ENCODE measurements around the gene FOXL1. TPM values are rescaled to one million over a fixed set of nuclear protein-coding genes. Genes with fewer than 3 reads are reported as not detected.

The FOXL1 gene
- total and polyA plus RNA-seq, 9 of the 15 experiments (the other 6 are each of a cell fraction or from before 2014, with no cell fraction given): not detected

- TF ChIP-seq L3MBTL2 (IDR thresholded peaks at IDR 0.05) (peak; percentile 40; the same call in 1 of the 2 replicates), DEAF1 (CRISPR knock-in tag; IDR thresholded peaks at IDR 0.05) (peak; percentile 99), BMI1 (IDR thresholded peaks at IDR 0.05; ENCODE audit: low read length) (peak; percentile 48; the same call in 1 of the 2 replicates), RCOR1 (IDR thresholded peaks at IDR 0.05; ENCODE audit: borderline replicate concordance in 1 of 2, low read depth in 2 of 2, low read length in 2 of 2) (peak in 1 of 2 experiments; percentile 36; a peak in 1 of 4 replicates), ATF1 (CRISPR knock-in tag; IDR thresholded peaks at IDR 0.05) (no peak), ATF1 (tag; IDR thresholded peaks at IDR 0.05) (0 out of 2 replicates have a peak, but pooled peaks have one; percentile 45), REST (IDR thresholded peaks at IDR 0.05; ENCODE audit: borderline replicate concordance) (peak; percentile 93), REST (CRISPR knock-in tag; IDR thresholded peaks at IDR 0.05; ENCODE audit: low read depth) (no peak), RNF219 (CRISPR knock-in tag; IDR thresholded peaks at IDR 0.05) (no peak)
Measured at GRCh38 chr16:86563469-86564345, 14.6 kb upstream of the FOXL1 start (continued).

Data from K562 (cell line).